ENCODE measurements around the gene COL4A2. TPM values are rescaled to one million over a fixed set of nuclear protein-coding genes. Genes with fewer than 3 reads are reported as not detected.

COL4A2 gene
- total RNA-seq, 1 donor from 2014 or later, result 1,556 TPM

- Mint-ChIP-seq H3K27ac (ENCODE audit: unreplicated experiment) (peak overlapping the region; percentile 64), H3K27me3 (ENCODE audit: unreplicated experiment) (peaks cover 11% of the 10 kb centered on the region), H3K4me3 (ENCODE audit: unreplicated experiment) (no peak overlapping the region), H3K36me3 (ENCODE audit: low read depth, unreplicated experiment) (peaks cover 43% of the 10 kb centered on the region), H3K4me1 (ENCODE audit: unreplicated experiment) (peaks cover 79% of the 10 kb centered on the region), H3K9me3 (ENCODE audit: unreplicated experiment) (no peaks in the 10 kb centered on the region)
- no peak for TF ChIP-seq CTCF (IDR thresholded peaks at IDR 0.05; ENCODE audit: unreplicated experiment)
- DNase-seq (ENCODE audit: low spot score), result no peak
Observed at GRCh38 chr13:110369400-110369799, 62.3 kb downstream of the COL4A2 start.

GRCh38 chr13:110371550-110372465 lies 64.7 kb downstream of the COL4A2 start:
- H3K9me3 Mint-ChIP-seq (ENCODE audit: unreplicated experiment), result no peaks in the 10 kb centered on the region
- H3K4me3 Mint-ChIP-seq (ENCODE audit: unreplicated experiment), result no peak overlapping the region

GRCh38 chr13:110372676-110373075 lies 65.6 kb downstream of the COL4A2 start:
- Mint-ChIP-seq H3K36me3 (ENCODE audit: low read depth, unreplicated experiment) (peaks cover 31% of the 10 kb centered on the region), H3K27ac (ENCODE audit: unreplicated experiment) (peak overlapping the region; percentile 52), H3K4me1 (ENCODE audit: unreplicated experiment) (peaks cover 67% of the 10 kb centered on the region)

More at GRCh38 chr13:110371550-110372465, 64.7 kb downstream of the COL4A2 start:
- Mint-ChIP-seq H3K27me3 (ENCODE audit: unreplicated experiment) (peaks cover 7% of the 10 kb centered on the region), H3K27ac (ENCODE audit: unreplicated experiment) (peak overlapping the region; percentile 70), H3K4me1 (ENCODE audit: unreplicated experiment) (peaks cover 76% of the 10 kb centered on the region), H3K36me3 (ENCODE audit: low read depth, unreplicated experiment) (peaks cover 37% of the 10 kb centered on the region)
- no peak for DNase-seq (ENCODE audit: low spot score)
- no peak for TF ChIP-seq CTCF (IDR thresholded peaks at IDR 0.05; ENCODE audit: unreplicated experiment)

GRCh38 chr13:110373617-110374016 lies 66.5 kb downstream of the COL4A2 start:
- DNase-seq (ENCODE audit: low spot score), result no peak
- Mint-ChIP-seq H3K4me1 (ENCODE audit: unreplicated experiment) (peaks cover 59% of the 10 kb centered on the region), H3K9me3 (ENCODE audit: unreplicated experiment) (no peaks in the 10 kb centered on the region), H3K4me3 (ENCODE audit: unreplicated experiment) (no peak overlapping the region), H3K27me3 (ENCODE audit: unreplicated experiment) (peaks cover 7% of the 10 kb centered on the region), H3K27ac (ENCODE audit: unreplicated experiment) (no peak overlapping the region), H3K36me3 (ENCODE audit: low read depth, unreplicated experiment) (peaks cover 22% of the 10 kb centered on the region)
- TF ChIP-seq CTCF (IDR thresholded peaks at IDR 0.05; ENCODE audit: unreplicated experiment), result no peak

More at GRCh38 chr13:110372676-110373075, 65.6 kb downstream of the COL4A2 start:
- Mint-ChIP-seq H3K27me3 (ENCODE audit: unreplicated experiment) (peaks cover 7% of the 10 kb centered on the region), H3K4me3 (ENCODE audit: unreplicated experiment) (no peak overlapping the region), H3K9me3 (ENCODE audit: unreplicated experiment) (no peaks in the 10 kb centered on the region)
- no peak for DNase-seq (ENCODE audit: low spot score)
- TF ChIP-seq CTCF (IDR thresholded peaks at IDR 0.05; ENCODE audit: unreplicated experiment), result no peak
